Mucosa of descending colon (tissue), 3 donors: ENCODE measurements around the gene SH2D5. TPM values are rescaled to one million over a fixed set of nuclear protein-coding genes. Genes with fewer than 3 reads are reported as not detected.

ENCODE experiments used
- ATAC-seq: fragments of 200-7000 bp; cut with Tn5 transposase; one replicate; pipeline ENCODE4 v1.9.1; 2020; ENCODE audit warnings: mild to moderate bottlenecking, moderate library complexity
- DNase-seq, 3 donors: peaks; one replicate each; pipeline ENCODE4 v3.0.0-alpha.2; 2020
- H3K36me3 ChIP-seq: fragments of 200-600 bp; one replicate; pipeline ENCODE4 v1.8.0; 2021; ENCODE audit warnings: low read depth, mild to moderate bottlenecking
- H3K4me1 ChIP-seq: fragments of 200-600 bp; one replicate; pipeline ENCODE4 v1.8.0; 2021; ENCODE audit warnings: low read depth, mild to moderate bottlenecking
- H3K4me3 ChIP-seq: fragments of 200-600 bp; one replicate; pipeline ENCODE4 v1.8.0; 2021; ENCODE audit warnings: mild to moderate bottlenecking
- H3K9me3 ChIP-seq: fragments of 200-600 bp; one replicate; pipeline ENCODE4 v1.8.0; 2021; ENCODE audit warnings: mild to moderate bottlenecking
- intact Hi-C, 2 donors: fragments of 100-400 bp; cut with DNase I in 1 of 2; cut with micrococcal nuclease in 1 of 2; formaldehyde crosslinking; loops; one replicate each; pipeline versions ENCODE4 v1.11.0 to v1.11.1; 2022; cut with DNase I, micrococcal nuclease
- total RNA-seq, 3 donors: library from RNA; stranded (reverse); fragmentation: NEBNext Ultra II Directional in 2 of 3; extraction: Animal tissue kit (Norgen Biotek cat#: 25700) in 2 of 3; gene quantifications; one replicate each; pipeline versions ENCODE4 v1.2.1 to v1.2.4, GENCODE V29; 2021 to 2023
- TF ChIP-seq, protein P1 (sequence below): fragments of 200-600 bp; IDR thresholded peaks from one replicate; pipeline ENCODE4 v1.8.0; 2022; ENCODE audit warnings: antibody characterized with exemption, mild to moderate bottlenecking
- donor health status: DM: no; HTN: no; CAD: no; lungs with moderate emphysema.
- donor health status: DM: no; HTN: no; CAD: no.
- donor health status: DM: no; HTN: yes; CAD: no.

SH2D5 gene
- total RNA-seq, 3 donors from 2014 or later: 0.07 to 0.09 TPM; not detected in 1

DNA sequence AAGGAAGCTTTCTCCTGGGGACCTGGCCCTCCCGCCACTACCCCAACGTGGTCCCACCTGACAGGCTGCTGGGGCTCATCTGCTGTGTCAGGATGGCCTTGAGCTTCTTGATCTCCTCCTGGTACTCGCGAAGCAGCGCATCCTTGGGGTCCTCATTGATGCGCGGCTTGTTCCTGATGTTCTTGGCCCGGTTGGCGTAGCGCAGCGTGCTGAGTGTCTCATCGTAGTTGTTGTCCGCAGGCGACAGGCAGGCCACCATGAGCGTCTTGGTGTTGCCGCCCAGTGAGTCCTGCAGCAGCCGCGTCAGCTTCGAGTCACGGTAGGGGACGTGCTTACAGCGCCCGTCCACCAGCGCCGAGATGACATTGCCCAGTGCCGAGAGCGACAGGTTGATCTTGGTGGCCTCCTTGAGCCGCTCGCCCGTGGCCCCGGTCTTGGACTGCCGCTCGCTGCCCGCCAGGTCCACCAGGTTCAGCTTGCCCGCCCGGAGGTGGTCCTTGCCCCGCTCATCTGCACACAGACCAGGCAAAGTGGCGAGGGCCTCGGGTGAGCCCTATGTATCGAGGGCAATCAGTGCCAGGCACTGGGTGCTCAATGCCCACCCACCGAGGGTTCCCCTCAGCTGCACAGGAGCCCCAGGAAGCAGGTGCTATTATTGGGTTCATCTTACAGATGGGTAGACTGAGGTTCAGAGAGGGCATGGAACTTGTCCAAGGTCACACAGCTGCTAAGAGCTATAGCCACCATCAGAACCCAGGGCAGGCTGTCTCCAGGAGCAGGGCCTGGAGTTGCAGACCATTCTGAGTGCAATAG, 27.9 kb downstream of the SH2D5 start:
- Histone ChIP-seq H3K36me3 (no peaks in the 10 kb centered on the region), H3K9me3 (no peaks in the 10 kb centered on the region), H3K4me1 (no peaks in the 10 kb centered on the region), H3K4me3 (no peak overlapping the region)
- TF ChIP-seq, protein P1, sequence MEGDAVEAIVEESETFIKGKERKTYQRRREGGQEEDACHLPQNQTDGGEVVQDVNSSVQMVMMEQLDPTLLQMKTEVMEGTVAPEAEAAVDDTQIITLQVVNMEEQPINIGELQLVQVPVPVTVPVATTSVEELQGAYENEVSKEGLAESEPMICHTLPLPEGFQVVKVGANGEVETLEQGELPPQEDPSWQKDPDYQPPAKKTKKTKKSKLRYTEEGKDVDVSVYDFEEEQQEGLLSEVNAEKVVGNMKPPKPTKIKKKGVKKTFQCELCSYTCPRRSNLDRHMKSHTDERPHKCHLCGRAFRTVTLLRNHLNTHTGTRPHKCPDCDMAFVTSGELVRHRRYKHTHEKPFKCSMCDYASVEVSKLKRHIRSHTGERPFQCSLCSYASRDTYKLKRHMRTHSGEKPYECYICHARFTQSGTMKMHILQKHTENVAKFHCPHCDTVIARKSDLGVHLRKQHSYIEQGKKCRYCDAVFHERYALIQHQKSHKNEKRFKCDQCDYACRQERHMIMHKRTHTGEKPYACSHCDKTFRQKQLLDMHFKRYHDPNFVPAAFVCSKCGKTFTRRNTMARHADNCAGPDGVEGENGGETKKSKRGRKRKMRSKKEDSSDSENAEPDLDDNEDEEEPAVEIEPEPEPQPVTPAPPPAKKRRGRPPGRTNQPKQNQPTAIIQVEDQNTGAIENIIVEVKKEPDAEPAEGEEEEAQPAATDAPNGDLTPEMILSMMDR: no peak
- DNase-seq (no peak), ATAC-seq (no peak)
- intact Hi-C loops: no loop called here

DNA sequence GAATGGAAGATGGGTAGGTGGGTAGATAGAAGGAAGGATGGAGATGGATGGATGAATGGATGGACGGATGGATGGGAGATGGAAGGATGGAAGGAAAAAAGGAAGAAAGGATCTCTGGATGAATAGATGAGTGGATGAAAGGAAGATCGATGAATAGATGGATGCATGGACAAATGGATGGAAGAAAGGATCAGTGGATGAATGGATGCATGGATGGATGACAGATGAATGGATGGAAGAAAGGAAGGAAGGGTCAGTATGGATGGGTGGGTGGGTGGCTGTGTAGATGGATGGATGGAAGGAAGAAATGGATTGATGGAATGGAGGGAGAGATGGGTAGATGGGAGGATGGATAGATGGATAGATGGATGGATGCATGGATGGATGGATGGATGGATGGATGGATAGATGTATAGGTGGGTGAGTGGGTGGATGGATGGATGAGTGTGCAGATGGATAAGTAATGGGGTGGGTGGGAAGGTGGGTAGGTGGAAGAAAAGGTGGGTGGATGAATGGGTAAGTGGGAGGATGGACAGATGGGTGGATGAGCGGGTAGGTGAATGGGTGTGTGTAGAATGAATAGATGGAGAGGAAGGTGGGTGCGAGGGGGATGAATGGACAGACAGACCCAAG, 29.3 kb downstream of the SH2D5 start:
- Histone ChIP-seq H3K4me1 (no peaks in the 10 kb centered on the region), H3K9me3 (no peaks in the 10 kb centered on the region), H3K4me3 (no peak overlapping the region), H3K36me3 (no peaks in the 10 kb centered on the region)
- DNase-seq (no peak), ATAC-seq (no peak)
- TF ChIP-seq, protein P1: no peak
- intact Hi-C loops: no loop called here

DNA sequence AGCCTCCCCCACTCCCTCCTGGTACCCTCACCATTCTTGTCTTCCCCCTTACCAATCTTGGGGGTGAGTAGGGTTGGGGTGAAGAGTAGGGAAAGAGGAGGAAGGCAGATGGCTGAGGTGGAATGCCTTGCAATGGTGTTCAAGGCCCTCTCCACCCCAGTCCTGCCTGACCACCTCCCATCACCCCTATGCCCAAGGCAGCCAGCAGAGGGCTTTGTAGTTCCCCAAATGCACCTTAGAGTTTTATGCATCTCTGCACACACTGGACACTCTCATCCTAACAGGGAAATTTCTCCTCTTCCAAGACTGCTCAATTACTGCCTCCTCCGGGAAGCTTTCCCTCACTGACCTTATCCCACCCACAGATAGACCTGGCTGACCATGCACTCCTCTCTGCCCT, 30.1 kb downstream of the SH2D5 start:
- DNase-seq (no peak), ATAC-seq (no peak)
- Histone ChIP-seq H3K9me3 (no peaks in the 10 kb centered on the region), H3K36me3 (no peaks in the 10 kb centered on the region), H3K4me3 (no peak overlapping the region), H3K4me1 (no peaks in the 10 kb centered on the region)
- TF ChIP-seq, protein P1: no peak
- intact Hi-C loops: no loop called here

DNA sequence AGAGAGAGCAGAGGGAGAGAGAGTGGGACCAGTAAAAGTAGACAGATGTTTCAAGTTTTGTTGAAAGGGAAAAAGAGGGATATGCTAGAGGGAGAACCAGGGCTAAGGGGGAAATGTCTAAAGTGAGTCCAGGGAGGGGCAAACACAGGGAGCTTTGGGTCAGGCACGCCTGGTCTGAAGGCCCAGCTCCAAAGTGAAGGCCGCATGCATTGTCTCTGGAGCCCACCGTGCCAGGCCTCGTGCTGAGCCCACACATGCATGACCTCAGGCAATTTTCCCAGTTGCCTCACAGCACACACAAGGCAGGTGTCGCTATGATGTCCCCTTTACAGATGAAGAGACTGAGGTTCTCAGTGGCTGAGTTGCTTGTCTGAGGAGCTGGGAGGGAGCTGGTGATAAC, 30.7 kb downstream of the SH2D5 start:
- Histone ChIP-seq H3K36me3 (no peaks in the 10 kb centered on the region), H3K4me3 (no peak overlapping the region), H3K4me1 (no peaks in the 10 kb centered on the region), H3K9me3 (no peaks in the 10 kb centered on the region)
- DNase-seq: no peak
- TF ChIP-seq, protein P1: no peak
- no peak for ATAC-seq
- intact Hi-C loops: no loop called here

DNA sequence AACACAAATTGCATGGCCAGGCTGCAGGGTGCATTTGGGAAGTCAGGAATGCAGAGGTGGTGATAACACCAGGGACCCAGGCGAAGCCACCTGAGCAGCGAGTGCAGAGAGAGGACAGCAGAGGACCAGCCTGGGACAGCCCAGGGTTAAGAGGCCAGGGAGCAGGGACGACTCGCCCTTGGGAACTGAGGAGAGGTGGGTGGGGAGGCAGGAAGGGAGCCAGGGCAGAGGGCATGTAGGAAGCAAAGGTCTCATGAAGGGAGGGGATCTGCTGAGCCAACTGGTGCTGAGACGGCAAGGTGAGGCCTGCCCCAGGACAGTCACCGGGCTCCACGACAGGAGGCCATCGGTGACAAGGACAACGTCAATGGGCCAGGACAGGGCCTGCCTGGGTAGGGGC, 31.1 kb downstream of the SH2D5 start:
- no peak for ATAC-seq
- DNase-seq: no peak
- no peak overlapping the region for H3K4me3 ChIP-seq
- H3K9me3 ChIP-seq: no peaks in the 10 kb centered on the region
- intact Hi-C loops: no loop called here
- no peaks in the 10 kb centered on the region for H3K4me1 ChIP-seq
- TF ChIP-seq, protein P1: no peak
- H3K36me3 ChIP-seq: no peaks in the 10 kb centered on the region
